Fibroblast of lung (primary cell): ENCODE measurements around the gene SYVN1. TPM values are rescaled to one million over a fixed set of nuclear protein-coding genes. Genes with fewer than 3 reads are reported as not detected.

Experiments
- DNase-seq, 2 donors: peaks; one replicate each; pipeline versions ENCODE4 v3.0.0 to v3.0.0-alpha.2; 2010; ENCODE audit warnings: low read depth in 2 of 2
- H2AFZ ChIP-seq: 2 replicates; pipeline ENCODE4 v1.5.1; 2012; ENCODE audit warnings: low read length, control low read depth, inconsistent platforms
- H3K27ac ChIP-seq: 2 replicates; pipeline ENCODE4 v1.5.1; 2011; ENCODE audit warnings: low read length, control low read depth; ENCODE audit not compliant: insufficient read depth
- H3K27me3 ChIP-seq: 2 replicates; pipeline ENCODE4 v1.5.1; 2011; ENCODE audit warnings: mild to moderate bottlenecking, low read length; ENCODE audit not compliant: control insufficient read depth, insufficient read depth
- H3K36me3 ChIP-seq: 2 replicates; pipeline ENCODE4 v1.5.1; 2011; ENCODE audit warnings: low read length; ENCODE audit not compliant: control insufficient read depth, insufficient read depth
- H3K4me1 ChIP-seq: 2 replicates; pipeline ENCODE4 v1.5.1; 2011; ENCODE audit warnings: low read length; ENCODE audit not compliant: control insufficient read depth, insufficient read depth; ENCODE audit errors: extremely low read depth
- H3K4me2 ChIP-seq: 2 replicates; pipeline ENCODE4 v1.5.1; 2011; ENCODE audit warnings: low read length, control low read depth; ENCODE audit not compliant: insufficient read depth; ENCODE audit errors: extremely low read depth
- H3K4me3 ChIP-seq, 4 experiments: fragments of 200-600 bp in 1 of 4; sonication (generic) in 1 of 4; replicated peaks in 1 of 4; 2 replicates each; pipeline ENCODE4 v1.5.1; 2011 to 2016; ENCODE audit warnings: low read length in 4 of 4, low read depth in 3 of 4, mild to moderate bottlenecking in 3 of 4, control low read depth in 2 of 4, inconsistent platforms in 1 of 4, mixed read lengths in 1 of 4; ENCODE audit not compliant: insufficient read depth in 1 of 4; ENCODE audit errors: control extremely low read depth in 1 of 4
- H3K79me2 ChIP-seq: 2 replicates; pipeline ENCODE4 v1.5.1; 2012; ENCODE audit warnings: mild to moderate bottlenecking, low read length, inconsistent platforms; ENCODE audit not compliant: control insufficient read depth, insufficient read depth
- H3K9ac ChIP-seq: 2 replicates; pipeline ENCODE4 v1.5.1; 2011; ENCODE audit warnings: mild to moderate bottlenecking, low read length, control low read depth; ENCODE audit not compliant: insufficient read depth
- H3K9me3 ChIP-seq: 2 replicates; pipeline ENCODE4 v1.5.1; 2012; ENCODE audit warnings: low read depth, low read length; ENCODE audit not compliant: control insufficient read depth, insufficient read depth
- H4K20me1 ChIP-seq: 2 replicates; pipeline ENCODE4 v1.5.1; 2011; ENCODE audit warnings: low read length; ENCODE audit not compliant: control insufficient read depth, insufficient read depth; ENCODE audit errors: extremely low read depth
- CTCF ChIP-seq, 2 donors: IDR thresholded peaks in 1 of 2; conservative IDR thresholded peaks in 1 of 2; 1 replicate in 1 of 2; 2 replicates in 1 of 2; pipeline ENCODE4 v1.5.1; 2011 to 2012; ENCODE audit warnings: low read length in 2 of 2, control low read depth in 1 of 2, inconsistent platforms in 1 of 2, low read depth in 1 of 2, mild to moderate bottlenecking in 1 of 2
- EZH2 ChIP-seq: IDR thresholded peaks from 2 replicates; pipeline ENCODE4 v1.5.1; 2012; ENCODE audit warnings: low read length, control low read depth, mild to moderate bottlenecking; ENCODE audit errors: missing control alignments
- polyA plus RNA-seq, 2 donors: library from polyadenylated mRNA; depleted of rRNA in 1 of 2; stranded (reverse) in 1 of 2; unstranded in 1 of 2; fragments of >200 nt; gene quantifications; 2 replicates each; pipeline ENCODE4 v1.2.1, GENCODE V29; 2011 to 2012; ENCODE audit warnings: missing spikeins in 1 of 2
- total RNA-seq: library from RNA; depleted of rRNA; stranded (reverse); fragments of >200 nt; gene quantifications from 2 replicates; pipeline ENCODE4 v1.2.1, GENCODE V29; 2014

The SYVN1 gene
- total and polyA plus RNA-seq, 2 donors (not counting 1 experiment from before 2014, with no cell fraction given): 15.5 to 25.2 TPM

- no peak overlapping the region for H3K4me2 ChIP-seq
- no peak overlapping the region for H3K4me3 ChIP-seq
- H4K20me1 ChIP-seq: no peaks in the 10 kb centered on the region
- H3K9ac ChIP-seq: no peak overlapping the region
- no peak overlapping the region for H2AFZ ChIP-seq
- no peaks in the 10 kb centered on the region for H3K9me3 ChIP-seq
- no peak for TF ChIP-seq EZH2
- TF ChIP-seq CTCF (conservative IDR thresholded peaks at IDR 0.05 in 1 of 2, IDR thresholded peaks at IDR 0.05 in 1 of 2; ENCODE audit: low read depth in 1 of 2, low read length in 2 of 2): no peak
- no peaks in the 10 kb centered on the region for H3K27me3 ChIP-seq
- peaks cover 1% of the 10 kb centered on the region for H3K79me2 ChIP-seq
- H3K27ac ChIP-seq: no peak overlapping the region
- peaks cover 19% of the 10 kb centered on the region for H3K36me3 ChIP-seq
- H3K4me1 ChIP-seq: no peaks in the 10 kb centered on the region
- no peak for DNase-seq
These were observed 43.7 kb downstream of the SYVN1 start for GRCh38 chr11:65090628-65091027.

GRCh38 chr11:65089621-65090020 lies 44.7 kb downstream of the SYVN1 start:
- Histone ChIP-seq H3K4me3 (no peak overlapping the region), H3K27me3 (no peaks in the 10 kb centered on the region), H2AFZ (no peak overlapping the region), H3K79me2 (peaks cover 11% of the 10 kb centered on the region), H4K20me1 (no peaks in the 10 kb centered on the region), H3K27ac (no peak overlapping the region), H3K36me3 (peaks cover 21% of the 10 kb centered on the region), H3K4me1 (peaks cover 4% of the 10 kb centered on the region), H3K4me2 (no peak overlapping the region), H3K9ac (no peak overlapping the region), H3K9me3 (no peaks in the 10 kb centered on the region)
- TF ChIP-seq CTCF (conservative IDR thresholded peaks at IDR 0.05 in 1 of 2, IDR thresholded peaks at IDR 0.05 in 1 of 2; ENCODE audit: low read depth in 1 of 2, low read length in 2 of 2) (no peak), EZH2 (no peak)
- no peak for DNase-seq

GRCh38 chr11:65087827-65088226 lies 46.5 kb downstream of the SYVN1 start:
- Histone ChIP-seq H3K36me3 (peaks cover 21% of the 10 kb centered on the region), H3K27ac (no peak overlapping the region), H3K4me2 (no peak overlapping the region), H3K9ac (no peak overlapping the region), H2AFZ (no peak overlapping the region), H3K4me3 (no peak overlapping the region), H4K20me1 (no peaks in the 10 kb centered on the region), H3K79me2 (peaks cover 23% of the 10 kb centered on the region), H3K27me3 (no peaks in the 10 kb centered on the region), H3K4me1 (peaks cover 8% of the 10 kb centered on the region), H3K9me3 (no peaks in the 10 kb centered on the region)
- no peak for DNase-seq
- TF ChIP-seq EZH2: no peak
- TF ChIP-seq CTCF (conservative IDR thresholded peaks at IDR 0.05 in 1 of 2, IDR thresholded peaks at IDR 0.05 in 1 of 2; ENCODE audit: low read depth in 1 of 2, low read length in 2 of 2): no peak
